Suprapubic skin (tissue), 4 donors: ENCODE results near the gene SLC5A1.

ENCODE experiments used
- EP300 ChIP-seq: sonication (generic); formaldehyde crosslinking; IDR thresholded peaks from one replicate; pipeline ENCODE4 v1.6.1; 2017; ENCODE audit warnings: antibody characterized with exemption
- POLR2AphosphoS5 ChIP-seq, 3 donors: sonication (generic); formaldehyde crosslinking; IDR thresholded peaks; one replicate each; pipeline ENCODE4 v1.6.1; 2017; ENCODE audit warnings: antibody characterized with exemption in 3 of 3
- TF ChIP-seq, protein P1 (sequence below), 2 donors: fragments of 200-600 bp in 1 of 2; fragments of 450-650 bp in 1 of 2; sonication (generic) in 1 of 2; IDR thresholded peaks; one replicate each; pipeline ENCODE4 v1.5.1; 2016 to 2019; ENCODE audit warnings: antibody characterized with exemption in 2 of 2, mild to moderate bottlenecking in 1 of 2, moderate library complexity in 1 of 2

DNA sequence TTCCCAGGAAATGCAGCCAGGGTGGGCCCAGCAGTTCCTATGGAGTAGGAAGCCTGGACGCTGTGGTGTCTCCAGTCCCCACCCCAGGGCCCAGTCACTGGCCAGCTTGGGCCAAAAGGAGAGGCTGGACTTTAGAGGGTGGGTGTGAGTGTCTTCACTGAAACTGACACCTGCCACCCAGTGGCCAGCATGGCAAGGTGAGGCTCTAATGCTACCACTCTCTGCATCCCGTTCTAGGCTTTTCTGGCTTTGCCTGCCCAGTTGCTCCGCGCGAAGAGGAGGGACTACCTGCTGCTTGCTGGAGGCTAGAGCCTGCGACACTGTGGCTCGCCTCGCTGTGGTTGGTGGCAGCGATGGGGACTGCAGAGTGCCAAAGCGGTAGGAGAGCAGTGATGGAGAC lies 80.6 kb downstream of the SLC5A1 start:
- TF ChIP-seq, protein P1, sequence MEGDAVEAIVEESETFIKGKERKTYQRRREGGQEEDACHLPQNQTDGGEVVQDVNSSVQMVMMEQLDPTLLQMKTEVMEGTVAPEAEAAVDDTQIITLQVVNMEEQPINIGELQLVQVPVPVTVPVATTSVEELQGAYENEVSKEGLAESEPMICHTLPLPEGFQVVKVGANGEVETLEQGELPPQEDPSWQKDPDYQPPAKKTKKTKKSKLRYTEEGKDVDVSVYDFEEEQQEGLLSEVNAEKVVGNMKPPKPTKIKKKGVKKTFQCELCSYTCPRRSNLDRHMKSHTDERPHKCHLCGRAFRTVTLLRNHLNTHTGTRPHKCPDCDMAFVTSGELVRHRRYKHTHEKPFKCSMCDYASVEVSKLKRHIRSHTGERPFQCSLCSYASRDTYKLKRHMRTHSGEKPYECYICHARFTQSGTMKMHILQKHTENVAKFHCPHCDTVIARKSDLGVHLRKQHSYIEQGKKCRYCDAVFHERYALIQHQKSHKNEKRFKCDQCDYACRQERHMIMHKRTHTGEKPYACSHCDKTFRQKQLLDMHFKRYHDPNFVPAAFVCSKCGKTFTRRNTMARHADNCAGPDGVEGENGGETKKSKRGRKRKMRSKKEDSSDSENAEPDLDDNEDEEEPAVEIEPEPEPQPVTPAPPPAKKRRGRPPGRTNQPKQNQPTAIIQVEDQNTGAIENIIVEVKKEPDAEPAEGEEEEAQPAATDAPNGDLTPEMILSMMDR (IDR thresholded peaks at IDR 0.05) = no peak
- TF ChIP-seq EP300 (no peak), POLR2AphosphoS5 (IDR thresholded peaks at IDR 0.05) (no peak)
